ENCODE results near the gene SYCE3.

- no peak for TF ChIP-seq POLR2A (IDR thresholded peaks at IDR 0.05; ENCODE audit: low read length)
- no peak for TF ChIP-seq GATA1 (IDR thresholded peaks at IDR 0.05; ENCODE audit: low read depth, low read length)
Measured at GRCh38 chr22:50516068-50516467, 46.7 kb downstream of the SYCE3 start.

All from erythroblast (primary cell).